HepG2 (cell line): Measurements from ENCODE around the gene RCCD1. TPM values are rescaled to one million over a fixed set of nuclear protein-coding genes. Genes with fewer than 3 reads are reported as not detected.

Experiments used
- ATAC-seq: fragments of 200-7000 bp; cut with Tn5 transposase; 3 replicates; pipeline ENCODE4 v1.9.1; 2020; ENCODE audit warnings: mild to moderate bottlenecking, moderate library complexity
- BruUV-seq: library from RNA; stranded (reverse); fragments of 400-500 nt; replicated peaks from 2 replicates; lab custom pipeline; 2021; lab: Mats Ljungman, UMichigan
- CTCF ChIA-PET: fragments of 300-600 bp; formaldehyde crosslinking; extraction: SDS; loops from one replicate; lab custom pipeline; 2021; ENCODE audit warnings: low total read pairs, inconsistent platforms, low intra/inter-chr PET ratio; lab: Yijun Ruan, JAX
- POLR2A ChIA-PET: fragments of 350-600 bp; sonication (Branson Sonifier 250); formaldehyde crosslinking; loops from one replicate; lab custom pipeline; 2020; ENCODE audit warnings: antibody characterized with exemption, inconsistent platforms; lab: Yijun Ruan, JAX
- DNase-seq: peaks from one replicate; pipeline ENCODE4 v3.0.0-alpha.2; 2015; ENCODE audit warnings: low spot score
- FAIRE-seq: peaks from 3 replicates; lab custom pipeline; 2011; peaks lifted over from hg19 to GRCh38; lab: Jason Lieb, UNC
- H2AFZ ChIP-seq: one replicate; pipeline ENCODE4 v1.6.1; 2011; ENCODE audit warnings: low read length, inconsistent platforms
- H3K27ac ChIP-seq: fragments of 300-600 bp; 3 replicates; pipeline ENCODE4 v1.8.0; 2011; ENCODE audit warnings: mixed run types, mild to moderate bottlenecking, mixed read lengths, low read length, inconsistent platforms; ENCODE audit not compliant: insufficient read depth; ENCODE audit errors: extremely low read length
- H3K27me3 ChIP-seq, 2 experiments: fragments of 200-600 bp in 1 of 2; 2 replicates in 1 of 2; 3 replicates in 1 of 2; pipeline versions ENCODE4 v1.6.0 to v1.8.0; 2011; ENCODE audit warnings: low read length in 2 of 2, mild to moderate bottlenecking in 2 of 2, moderate library complexity in 2 of 2, inconsistent platforms in 1 of 2; ENCODE audit not compliant: insufficient read depth in 2 of 2, control insufficient read depth in 1 of 2
- H3K36me3 ChIP-seq, 2 experiments: fragments of 200-600 bp in 1 of 2; replicated peaks in 1 of 2; 2 replicates in 1 of 2; 3 replicates in 1 of 2; pipeline versions ENCODE4 v1.5.1 to v1.8.0; 2011; ENCODE audit warnings: low read length in 2 of 2, inconsistent platforms in 1 of 2; ENCODE audit not compliant: insufficient read depth in 2 of 2, control insufficient read depth in 1 of 2
- H3K4me1 ChIP-seq: 2 replicates; pipeline ENCODE4 v1.5.1; 2012; ENCODE audit warnings: low read length, inconsistent platforms; ENCODE audit not compliant: insufficient read depth
- H3K4me2 ChIP-seq: 2 replicates; pipeline ENCODE4 v1.6.0; 2011; ENCODE audit warnings: low read depth, low read length, inconsistent platforms
- H3K4me3 ChIP-seq, 3 experiments: fragments of 200-600 bp in 1 of 3; sonication (generic), shearing (Covaris generic) in 1 of 3; replicated peaks in 1 of 3; 2 replicates each; pipeline ENCODE4 v1.5.1; 2011 to 2016; ENCODE audit warnings: low read length in 3 of 3, inconsistent platforms in 2 of 3, low read depth in 2 of 3, mild to moderate bottlenecking in 2 of 3, control low read depth in 1 of 3, mixed read lengths in 1 of 3; ENCODE audit not compliant: insufficient read depth in 1 of 3
- H3K79me2 ChIP-seq: one replicate; pipeline ENCODE4 v1.6.1; 2011; ENCODE audit warnings: low read length, inconsistent platforms; ENCODE audit not compliant: insufficient read depth
- H3K9ac ChIP-seq: 2 replicates; pipeline ENCODE4 v1.6.0; 2011; ENCODE audit warnings: mild to moderate bottlenecking, low read depth, low read length, inconsistent platforms; ENCODE audit not compliant: insufficient read depth
- H3K9me3 ChIP-seq: 2 replicates; pipeline ENCODE4 v1.5.1; 2012; ENCODE audit warnings: mild to moderate bottlenecking, low read length
- H4K20me1 ChIP-seq: 2 replicates; pipeline ENCODE4 v1.6.0; 2011; ENCODE audit warnings: inconsistent platforms, mild to moderate bottlenecking, low read length, moderate library complexity; ENCODE audit not compliant: insufficient read depth
- BATF2 ChIP-seq: sonication (generic); formaldehyde crosslinking; IDR thresholded peaks from 2 replicates; pipeline ENCODE4 v1.8.0; 2022; ENCODE audit warnings: mild to moderate bottlenecking, missing genetic modification reagents, moderate library complexity
- CEBPG ChIP-seq: IDR thresholded peaks from 2 replicates; pipeline ENCODE4 v1.6.1; 2016
- CTCF ChIP-seq: sonication (generic); formaldehyde crosslinking; IDR thresholded peaks from 2 replicates; pipeline ENCODE4 v1.5.0; 2020; ENCODE audit warnings: mild to moderate bottlenecking, missing genetic modification reagents, moderate library complexity
- KDM5A ChIP-seq: fragments of 200-600 bp; sonication (generic); IDR thresholded peaks from 2 replicates; pipeline ENCODE4 v1.7.0; 2018; ENCODE audit warnings: antibody characterized with exemption, mild to moderate bottlenecking, low read length, borderline replicate concordance
- PPARG ChIP-seq: conservative IDR thresholded peaks from 2 replicates; pipeline ENCODE4 v1.6.1; 2016; ENCODE audit warnings: missing biosample characterization, missing genetic modification reagents
- SAP130 ChIP-seq: IDR thresholded peaks from 2 replicates; pipeline ENCODE4 v1.6.1; 2016; ENCODE audit warnings: low read depth
- TGIF2 ChIP-seq: IDR thresholded peaks from 2 replicates; pipeline ENCODE4 v1.6.1; 2016; ENCODE audit warnings: control low read depth, missing compliant biosample characterization
- ZBTB3 ChIP-seq: sonication (generic); formaldehyde crosslinking; IDR thresholded peaks from 2 replicates; pipeline ENCODE4 v1.4.0; 2020; ENCODE audit warnings: low read depth, mild to moderate bottlenecking, moderate library complexity, missing genetic modification reagents, borderline replicate concordance
- ZFP36L1 ChIP-seq: sonication (generic); formaldehyde crosslinking; IDR thresholded peaks from 2 replicates; pipeline ENCODE4 v1.8.0; 2022; ENCODE audit warnings: mild to moderate bottlenecking, missing genetic modification reagents, moderate library complexity
- ZNF234 ChIP-seq: sonication (generic); formaldehyde crosslinking; conservative IDR thresholded peaks from 2 replicates; pipeline ENCODE4 v1.5.1; 2020; ENCODE audit warnings: mild to moderate bottlenecking, missing genetic modification reagents
- ZNF569 ChIP-seq: sonication (generic); formaldehyde crosslinking; IDR thresholded peaks from 2 replicates; pipeline ENCODE4 v1.5.0; 2020; ENCODE audit warnings: mild to moderate bottlenecking, missing genetic modification reagents, moderate library complexity, borderline replicate concordance
- ZNF781 ChIP-seq: sonication (generic); formaldehyde crosslinking; IDR thresholded peaks from 2 replicates; pipeline ENCODE4 v1.5.1; 2020; ENCODE audit warnings: borderline replicate concordance, mild to moderate bottlenecking, missing genetic modification reagents; ENCODE audit errors: not compliant biosample characterization
- ZSCAN29 ChIP-seq: sonication (generic); formaldehyde crosslinking; conservative IDR thresholded peaks from 2 replicates; pipeline ENCODE4 v1.4.0; 2020; ENCODE audit warnings: mild to moderate bottlenecking, missing genetic modification reagents
- WGBS: methylation state at CpG from one replicate; pipeline ENCODE4 v1.1.6; 2017; ENCODE audit warnings: low lambda C conversion rate; 5-methylcytosine and 5-hydroxymethylcytosine counted together
- in situ Hi-C: cut with HindIII; loops from 2 replicates; pipeline ENCODE4 v1.10.0; 2017; ENCODE audit warnings: low pct_unique_long_range_greater_than_20kb; ENCODE audit not compliant: extremely low pct_ligation_motif_present
- intact Hi-C: fragments of 100-400 bp; cut with micrococcal nuclease; formaldehyde crosslinking; loops from one replicate; pipeline ENCODE4 v1.10.0; 2022; ENCODE audit not compliant: unreplicated experiment
- polyA plus RNA-seq, 8 experiments: library from polyadenylated mRNA; depleted of rRNA in 3 of 8; stranded (reverse) in 7 of 8; unstranded in 1 of 8; fragments of >200 nt; fragmentation: Illumina TruSeq in 4 of 8; extraction: Trizol in 4 of 8; gene quantifications; 2 replicates each; pipeline versions ENCODE4 v1.2.1 to v1.2.3, GENCODE V29; 2011 to 2016; ENCODE audit warnings: low read depth in 4 of 8, missing spikeins in 1 of 8, mixed read lengths in 1 of 8; ENCODE audit not compliant: insufficient read depth in 1 of 8
- total RNA-seq, 5 experiments: library from RNA; depleted of rRNA; stranded (reverse); fragments of >200 nt; fragmentation: Illumina TruSeq; extraction: Trizol; gene quantifications; 2 replicates each; pipeline ENCODE4 v1.2.3, GENCODE V29; 2016; ENCODE audit warnings: low read depth in 1 of 5
- TF ChIP-seq, protein P1 (sequence below): sonication (generic); formaldehyde crosslinking; IDR thresholded peaks from 2 replicates; pipeline ENCODE4 v1.9.0; 2021; ENCODE audit warnings: missing genetic modification reagents, borderline replicate concordance

RCCD1 gene
- total and polyA plus RNA-seq, 2 of the 13 experiments (the other 11 are each of a cell fraction or from before 2014, with no cell fraction given) = 14.1 to 15.1 TPM

DNA sequence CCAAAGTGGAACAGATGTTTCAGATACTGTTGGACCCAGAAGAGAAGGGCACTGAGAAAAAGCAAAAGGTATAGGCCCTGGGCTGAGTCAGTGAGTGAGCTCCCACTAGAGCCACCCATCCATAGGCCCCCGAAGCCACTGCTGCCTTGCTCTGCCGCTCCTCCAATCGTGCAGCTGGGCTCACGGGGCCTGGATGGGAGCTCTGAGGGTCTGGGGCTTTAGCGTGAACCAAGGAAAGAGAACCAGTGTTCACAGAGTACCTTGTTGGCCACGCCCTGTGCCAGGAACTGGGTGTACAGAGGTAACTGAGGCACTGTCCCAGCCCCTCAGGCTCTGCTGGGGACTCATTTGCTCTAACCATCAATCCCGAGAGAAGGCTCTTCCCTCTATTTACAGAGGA, 14.9 kb upstream of the RCCD1 start:
- TF ChIP-seq KDM5A (no peak), BATF2 (CRISPR knock-in tag) (no peak), SAP130 (CRISPR knock-in tag) (no peak), ZNF781 (no peak), ZNF569 (CRISPR knock-in tag) (no peak), ZBTB3 (CRISPR knock-in tag) (no peak), ZNF234 (CRISPR knock-in tag) (no peak), ZSCAN29 (CRISPR knock-in tag) (no peak), ZFP36L1 (CRISPR knock-in tag) (no peak), TGIF2 (CRISPR knock-in tag) (no peak), CEBPG (CRISPR knock-in tag) (no peak), CTCF (no peak), PPARG (CRISPR knock-in tag) (no peak)
- TF ChIP-seq, protein P1, sequence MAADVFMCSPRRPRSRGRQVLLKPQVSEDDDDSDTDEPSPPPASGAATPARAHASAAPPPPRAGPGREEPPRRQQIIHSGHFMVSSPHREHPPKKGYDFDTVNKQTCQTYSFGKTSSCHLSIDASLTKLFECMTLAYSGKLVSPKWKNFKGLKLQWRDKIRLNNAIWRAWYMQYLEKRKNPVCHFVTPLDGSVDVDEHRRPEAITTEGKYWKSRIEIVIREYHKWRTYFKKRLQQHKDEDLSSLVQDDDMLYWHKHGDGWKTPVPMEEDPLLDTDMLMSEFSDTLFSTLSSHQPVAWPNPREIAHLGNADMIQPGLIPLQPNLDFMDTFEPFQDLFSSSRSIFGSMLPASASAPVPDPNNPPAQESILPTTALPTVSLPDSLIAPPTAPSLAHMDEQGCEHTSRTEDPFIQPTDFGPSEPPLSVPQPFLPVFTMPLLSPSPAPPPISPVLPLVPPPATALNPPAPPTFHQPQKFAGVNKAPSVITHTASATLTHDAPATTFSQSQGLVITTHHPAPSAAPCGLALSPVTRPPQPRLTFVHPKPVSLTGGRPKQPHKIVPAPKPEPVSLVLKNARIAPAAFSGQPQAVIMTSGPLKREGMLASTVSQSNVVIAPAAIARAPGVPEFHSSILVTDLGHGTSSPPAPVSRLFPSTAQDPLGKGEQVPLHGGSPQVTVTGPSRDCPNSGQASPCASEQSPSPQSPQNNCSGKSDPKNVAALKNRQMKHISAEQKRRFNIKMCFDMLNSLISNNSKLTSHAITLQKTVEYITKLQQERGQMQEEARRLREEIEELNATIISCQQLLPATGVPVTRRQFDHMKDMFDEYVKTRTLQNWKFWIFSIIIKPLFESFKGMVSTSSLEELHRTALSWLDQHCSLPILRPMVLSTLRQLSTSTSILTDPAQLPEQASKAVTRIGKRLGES (CRISPR knock-in tag) = no peak
- TF ChIP-seq, all 625 proteins: peak for 0
- no peak overlapping the region for H3K4me2 ChIP-seq
- POLR2A ChIA-PET = no interaction called here
- intact Hi-C loops (loop anchor here (10.0 kb wide), 1 partner anchor 55 kb away; the partner anchor contains the start of gene PRC1), in situ Hi-C loops (loop anchor here (25.0 kb wide), 1 partner anchor 323 kb away; no protein-coding TSS in a partner anchor)
- CTCF ChIA-PET = no interaction called here
- peaks cover 4% of the 10 kb centered on the region for H3K79me2 ChIP-seq
- H3K4me3 ChIP-seq = no peak overlapping the region
- 88% methylated on average over 6 of the region's 7 CpGs for WGBS
- BruUV-seq = no TSS peak
- ATAC-seq = no peak
- no peak for DNase-seq
- H3K27me3 ChIP-seq = no peaks in the 10 kb centered on the region
- no peak for FAIRE-seq
- peaks cover 14% of the 10 kb centered on the region for H3K4me1 ChIP-seq
- H2AFZ ChIP-seq = no peak overlapping the region
- no peak overlapping the region for H3K9ac ChIP-seq
- peaks cover 19 to 43% of the 10 kb centered on the region in 2 experiments; a peak in 4 of 5 replicates for H3K36me3 ChIP-seq
- no peaks in the 10 kb centered on the region for H4K20me1 ChIP-seq
- no peaks in the 10 kb centered on the region for H3K9me3 ChIP-seq
- no peak overlapping the region for H3K27ac ChIP-seq
